HG03457 (cell line): ENCODE measurements around the gene CST11.

ENCODE experiments used
- ATAC-seq: cut with Tn5 transposase; IDR thresholded peaks from one replicate; pipeline ENCODE4 v1.9.1; 2021; ENCODE audit warnings: moderate number of reproducible peaks; ENCODE audit not compliant: unreplicated experiment

Gene CST11

GRCh38 chr20:23420943-23421931, 31.4 kb downstream of the CST11 start, which contains the start of gene NAPB:
Gene NAPB, minus strand, starts transcription at chr20:23421488. Its CDS starts 86 bp downstream, at chr20:23421402.
- ATAC-seq = peak; percentile 95

DNA sequence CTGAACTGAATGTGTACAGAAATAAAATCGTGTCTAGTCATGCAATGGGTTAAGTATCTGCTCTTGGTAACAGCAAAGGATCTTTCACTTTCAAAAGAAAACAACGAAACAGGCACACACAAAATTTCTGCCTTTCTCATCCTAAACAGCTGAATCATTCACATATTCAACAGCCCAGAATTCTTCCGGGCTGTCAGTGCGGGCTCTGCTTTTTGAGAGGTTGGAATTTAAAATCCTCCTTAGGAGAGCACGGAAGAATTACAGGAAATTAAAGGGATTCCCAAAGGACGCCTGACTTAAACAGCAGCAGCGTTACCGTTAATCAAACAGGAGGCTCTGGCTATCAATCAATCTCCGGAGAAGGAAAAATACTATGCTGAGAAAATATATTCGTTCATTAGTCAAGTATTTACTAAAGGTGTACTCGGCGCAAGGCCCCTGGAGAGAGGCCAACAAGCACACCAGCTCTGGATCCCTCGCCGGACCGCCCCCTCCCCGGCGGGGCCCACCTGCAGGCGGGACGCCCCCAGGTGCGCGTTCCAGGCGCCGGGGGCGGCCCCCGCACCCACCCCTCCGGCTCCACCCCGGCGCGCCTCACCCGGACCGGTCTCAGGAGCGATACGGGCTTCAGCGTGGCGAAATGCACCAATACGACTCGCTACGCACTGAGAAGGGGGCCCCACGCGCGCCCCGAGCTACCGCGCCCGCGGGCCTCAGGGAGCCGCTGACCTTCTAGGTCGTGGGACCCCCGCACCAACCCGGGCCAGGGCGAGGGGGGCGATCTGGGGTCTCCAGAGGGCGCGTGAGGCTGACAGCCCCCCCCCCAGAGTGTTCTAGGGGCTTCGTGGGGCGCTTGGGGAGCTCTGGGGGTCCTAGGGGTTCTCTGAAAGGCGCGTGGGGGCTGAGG, 32.4 kb downstream of the CST11 start:
- ATAC-seq = no peak

- ATAC-seq = no peak
Measured at GRCh38 chr20:23419657-23419994, 33.0 kb downstream of the CST11 start.

- ATAC-seq = no peak
Measured at GRCh38 chr20:23417861-23418260, 34.8 kb downstream of the CST11 start.

- no peak for ATAC-seq
Measured at GRCh38 chr20:23415959-23416583, 36.6 kb downstream of the CST11 start.

DNA sequence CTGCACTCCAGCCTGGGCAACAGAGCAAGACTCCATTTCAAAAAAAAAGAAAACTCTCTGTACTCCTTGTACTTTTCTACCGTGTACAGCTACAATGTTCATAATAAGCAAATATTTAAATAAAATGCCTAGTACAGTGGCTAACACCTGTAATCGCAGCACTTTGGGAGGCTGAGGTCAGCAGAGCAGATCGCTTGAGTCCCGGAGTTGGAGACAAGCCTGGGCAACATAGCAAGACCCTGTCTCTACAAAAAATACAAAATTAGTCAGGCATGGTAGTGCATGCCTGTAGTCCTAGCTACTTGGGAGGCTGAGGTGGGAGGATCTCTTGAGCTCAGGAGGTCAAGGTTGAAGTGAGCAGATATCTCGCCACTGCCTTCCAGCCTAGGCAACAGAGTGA, 37.1 kb downstream of the CST11 start:
- no peak for ATAC-seq

- no peak for ATAC-seq
Measured at GRCh38 chr20:23414526-23415188, 38.0 kb downstream of the CST11 start.

GRCh38 chr20:23413862-23414422, 38.7 kb downstream of the CST11 start:
- no peak for ATAC-seq

GRCh38 chr20:23412026-23412425, 40.6 kb downstream of the CST11 start:
- no peak for ATAC-seq

- ATAC-seq = no peak
Measured at GRCh38 chr20:23410916-23411695, 41.6 kb downstream of the CST11 start.

GRCh38 chr20:23409800-23410199, 42.9 kb downstream of the CST11 start:
- no peak for ATAC-seq

- no peak for ATAC-seq
Measured at GRCh38 chr20:23408957-23409356, 43.7 kb downstream of the CST11 start.

DNA sequence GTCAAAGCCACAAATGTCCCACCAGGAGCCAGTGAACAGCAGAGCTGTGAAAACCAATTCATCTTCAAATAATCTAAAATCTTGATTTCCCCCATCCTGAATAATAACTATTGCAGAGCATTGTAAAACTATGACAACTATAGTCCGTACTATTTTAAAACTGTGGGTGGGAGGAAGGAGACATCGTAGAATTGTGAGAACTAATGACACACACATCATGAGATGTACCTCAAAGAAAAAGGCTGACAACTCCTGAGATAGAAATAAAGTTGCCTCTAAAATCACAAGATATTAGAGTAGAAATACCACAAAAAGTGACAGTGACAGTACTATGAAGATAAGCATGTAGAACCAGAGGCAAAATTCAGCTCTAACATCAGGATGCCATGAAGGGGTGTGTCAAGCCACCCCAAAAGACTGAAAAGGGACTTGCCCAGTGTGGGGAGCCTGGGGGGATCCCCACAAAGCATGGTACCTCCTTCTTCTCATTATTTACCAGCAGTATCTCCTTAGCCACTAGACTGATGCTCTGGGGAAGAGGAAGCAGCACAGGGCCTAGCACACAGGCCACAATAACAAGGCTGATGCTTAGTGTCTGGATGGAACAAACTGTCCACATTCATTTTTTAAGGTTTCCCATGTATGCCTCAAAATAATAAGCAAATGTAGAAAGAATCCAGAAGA, 44.8 kb downstream of the CST11 start:
- peak; percentile 95 for ATAC-seq

DNA sequence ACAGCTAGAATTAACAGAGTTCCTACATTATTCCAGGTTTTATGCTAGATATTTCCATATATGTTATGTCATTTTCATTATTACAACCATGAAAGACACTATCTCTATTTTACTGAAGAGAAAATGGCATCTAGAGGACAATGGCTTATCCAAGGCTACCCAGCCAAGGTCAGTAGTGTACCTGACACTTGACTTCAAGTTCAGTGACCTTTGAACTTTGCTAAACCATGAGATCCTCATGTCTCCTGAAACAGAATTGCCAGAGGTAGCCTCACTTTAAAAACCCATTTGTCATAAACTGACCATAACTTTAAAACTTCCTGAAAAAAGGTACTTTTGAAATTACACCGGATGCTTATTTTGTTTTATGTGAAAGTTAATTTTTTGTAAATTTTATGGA, 45.8 kb downstream of the CST11 start:
- no peak for ATAC-seq

GRCh38 chr20:23404196-23404595, 48.5 kb downstream of the CST11 start:
- ATAC-seq = no peak

GRCh38 chr20:23403751-23404150, 48.9 kb downstream of the CST11 start:
- ATAC-seq = no peak

GRCh38 chr20:23401051-23401450, 51.6 kb downstream of the CST11 start:
- no peak for ATAC-seq
